NCI-H2081 treated with DMSO at 0.1 percent for 48 hours (cell line): ENCODE data around the gene YBX1.
"Not testable (repeated sequence)": the region's sequence is repeated elsewhere in the genome, so short reads cannot be mapped to it uniquely, and the experiment has no call there.

Experiments used
- DNase-seq: peaks from one replicate; lab custom pipeline; 2025; lab: John Stamatoyannopoulos, UW

Gene YBX1

GRCh38 chr1:42690477-42691156 lies 8.4 kb downstream of the YBX1 start:
- no peak for DNase-seq

GRCh38 chr1:42691157-42691498 lies 8.9 kb downstream of the YBX1 start:
- no peak for DNase-seq

- no peak for DNase-seq
Observed at GRCh38 chr1:42692461-42692860, 10.2 kb downstream of the YBX1 start.

GRCh38 chr1:42692911-42693310 lies 10.7 kb downstream of the YBX1 start:
- no peak for DNase-seq

- DNase-seq, result no peak
Observed at GRCh38 chr1:42698081-42698813, 16.0 kb downstream of the YBX1 start.

- DNase-seq, result no peak
Observed at GRCh38 chr1:42700006-42700405, 17.8 kb downstream of the YBX1 start.

GRCh38 chr1:42703888-42704464 lies 21.8 kb downstream of the YBX1 start:
- no peak for DNase-seq

- not testable (repeated sequence) for DNase-seq
Observed at GRCh38 chr1:42712808-42713207, 30.6 kb downstream of the YBX1 start.

GRCh38 chr1:42713293-42713692 lies 31.1 kb downstream of the YBX1 start:
- no peak for DNase-seq

- DNase-seq, result not testable (repeated sequence)
Observed at GRCh38 chr1:42714441-42714840, 32.2 kb downstream of the YBX1 start.

- no peak for DNase-seq
Observed at GRCh38 chr1:42720868-42721267, 38.6 kb downstream of the YBX1 start.

- no peak for DNase-seq
Observed at GRCh38 chr1:42721926-42722325, 39.7 kb downstream of the YBX1 start.

GRCh38 chr1:42722403-42722802 lies 40.2 kb downstream of the YBX1 start:
- not testable (repeated sequence) for DNase-seq

- no peak for DNase-seq
Observed at GRCh38 chr1:42723511-42723910, 41.3 kb downstream of the YBX1 start.

GRCh38 chr1:42725820-42726219 lies 43.6 kb downstream of the YBX1 start:
- not testable (repeated sequence) for DNase-seq

- DNase-seq, result no peak
Observed at GRCh38 chr1:42730002-42730401, 47.8 kb downstream of the YBX1 start.

- DNase-seq, result no peak
Observed at GRCh38 chr1:42730988-42731387, 48.8 kb downstream of the YBX1 start.

GRCh38 chr1:42731585-42731984 lies 49.4 kb downstream of the YBX1 start:
- no peak for DNase-seq

GRCh38 chr1:42732126-42732680 lies 50.0 kb downstream of the YBX1 start:
- no peak for DNase-seq

- DNase-seq, result no peak
Observed at GRCh38 chr1:42733415-42734200, 51.4 kb downstream of the YBX1 start.

- no peak for DNase-seq
Observed at GRCh38 chr1:42734201-42735035, 52.2 kb downstream of the YBX1 start.
